ENCODE data around the gene OSGIN1. TPM values are rescaled to one million over a fixed set of nuclear protein-coding genes. Genes with fewer than 3 reads are reported as not detected.

Gene OSGIN1
- total RNA-seq, 1 donor from 2014 or later, result 1.6 TPM

- CTCF ChIA-PET, result interaction anchor here (1.8 kb wide), 1 partner anchor 228 kb away, joined by 8 read pairs; the partner anchor contains the start of gene TAF1C
- POLR2A ChIA-PET, result no interaction called here
- intact Hi-C loops (cut with micrococcal nuclease), result loop anchor here (5.0 kb wide), 1 partner anchor 348 kb away; no protein-coding TSS in a partner anchor
- Mint-ChIP-seq H3K27me3 (peaks cover 18% of the 10 kb centered on the region), H3K4me3 (no peak overlapping the region), H3K4me1 (peaks cover 2% of the 10 kb centered on the region), H3K9me3 (no peaks in the 10 kb centered on the region), H3K36me3 (ENCODE audit: low read depth) (no peaks in the 10 kb centered on the region), H3K27ac (no peak overlapping the region)
- TF ChIP-seq CTCF (IDR thresholded peaks at IDR 0.05), result no peak
- DNase-seq (no peak), ATAC-seq (ENCODE audit: low read depth) (no peak)
These were observed 6.0 kb downstream of the OSGIN1 start for GRCh38 chr16:83958846-83959565.

GRCh38 chr16:83959656-83960434, 6.8 kb downstream of the OSGIN1 start:
- H3K36me3 Mint-ChIP-seq (ENCODE audit: low read depth), result no peaks in the 10 kb centered on the region
- ChIA-PET CTCF (interaction anchor here (0.7 to 1.8 kb wide), 2 partner anchors 138 to 227 kb away, joined by 3 to 8 read pairs; partner anchors contain the start of gene TAF1C), POLR2A (no interaction called here)
- H3K4me1 Mint-ChIP-seq, result no peaks in the 10 kb centered on the region
- H3K9me3 Mint-ChIP-seq, result no peaks in the 10 kb centered on the region
- intact Hi-C loops (cut with micrococcal nuclease), result loop anchor here (5.0 kb wide), 1 partner anchor 347 kb away; no protein-coding TSS in a partner anchor
- H3K27ac Mint-ChIP-seq, result no peak overlapping the region
- TF ChIP-seq CTCF (IDR thresholded peaks at IDR 0.05), result no peak
- ATAC-seq (ENCODE audit: low read depth) (no peak), DNase-seq (no peak)
- H3K4me3 Mint-ChIP-seq, result no peak overlapping the region
- peaks cover 10% of the 10 kb centered on the region for H3K27me3 Mint-ChIP-seq

GRCh38 chr16:83960521-83961249, 7.6 kb downstream of the OSGIN1 start:
- CTCF ChIA-PET, result no interaction called here

GRCh38 chr16:83961591-83961990, 8.6 kb downstream of the OSGIN1 start:
- no peaks in the 10 kb centered on the region for H3K9me3 Mint-ChIP-seq
- no peaks in the 10 kb centered on the region for H3K4me1 Mint-ChIP-seq
- intact Hi-C loops (cut with micrococcal nuclease), result no loop called here
- no peak for ATAC-seq (ENCODE audit: low read depth)
- H3K4me3 Mint-ChIP-seq, result no peak overlapping the region
- DNase-seq, result no peak
- peaks cover 2% of the 10 kb centered on the region for H3K27me3 Mint-ChIP-seq
- no peaks in the 10 kb centered on the region for H3K36me3 Mint-ChIP-seq (ENCODE audit: low read depth)
- CTCF ChIA-PET, result no interaction called here
- H3K27ac Mint-ChIP-seq, result no peak overlapping the region
- POLR2A ChIA-PET, result interaction anchor here (0.6 kb wide), 1 partner anchor 35 kb away, joined by 3 read pairs; no protein-coding TSS in a partner anchor
- no peak for TF ChIP-seq CTCF (IDR thresholded peaks at IDR 0.05)

More at GRCh38 chr16:83960521-83961249, 7.6 kb downstream of the OSGIN1 start:
- Mint-ChIP-seq H3K9me3 (no peaks in the 10 kb centered on the region), H3K27me3 (peaks cover 4% of the 10 kb centered on the region), H3K27ac (no peak overlapping the region), H3K4me3 (no peak overlapping the region), H3K36me3 (ENCODE audit: low read depth) (no peaks in the 10 kb centered on the region), H3K4me1 (no peaks in the 10 kb centered on the region)
- intact Hi-C loops (cut with micrococcal nuclease), result no loop called here
- DNase-seq, result no peak
- TF ChIP-seq CTCF (IDR thresholded peaks at IDR 0.05), result no peak
- POLR2A ChIA-PET, result no interaction called here
- no peak for ATAC-seq (ENCODE audit: low read depth)
